ENCODE measurements around the gene LAMA3. TPM values are rescaled to one million over a fixed set of nuclear protein-coding genes. Genes with fewer than 3 reads are reported as not detected.

LAMA3 gene
- total RNA-seq, 1 donor from 2014 or later, result 0.47 TPM

DNA sequence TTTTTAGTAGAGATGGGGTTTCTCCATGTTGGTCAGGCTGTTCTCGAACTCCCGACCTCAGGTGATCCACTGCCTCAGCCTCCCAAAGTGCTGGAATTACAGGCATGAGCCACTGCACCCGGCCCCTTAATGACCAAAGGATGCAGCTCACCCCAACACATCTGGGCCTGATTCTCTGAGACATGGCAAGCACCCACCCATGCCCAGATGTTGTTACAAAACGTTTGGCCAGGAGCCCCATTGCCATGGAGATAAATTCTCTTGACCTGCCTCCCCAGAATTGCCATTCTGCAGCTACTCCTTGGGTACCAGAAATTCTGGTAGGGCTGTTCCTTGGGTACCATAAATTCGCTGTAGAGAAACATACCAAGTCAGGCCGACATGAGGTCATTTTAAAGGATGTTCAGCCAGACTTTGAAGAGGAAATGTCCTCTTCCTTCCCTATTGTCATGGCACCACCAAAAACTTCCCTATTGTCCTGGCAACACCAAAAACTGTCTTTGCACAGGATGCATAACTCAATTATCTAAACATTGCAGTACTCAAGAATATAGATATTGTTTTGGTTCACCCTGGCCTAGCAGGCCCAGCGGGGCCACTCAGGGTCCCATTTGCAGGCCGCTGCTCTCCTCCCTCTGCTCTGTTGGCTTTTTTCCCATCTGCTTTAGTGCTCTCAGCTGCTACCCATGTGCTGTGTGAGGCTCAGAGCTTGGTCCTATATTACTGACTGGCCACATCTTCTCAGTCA is 164.4 kb downstream of the LAMA3 start:
- peaks cover 16% of the 10 kb centered on the region for H3K27me3 Mint-ChIP-seq (ENCODE audit: insufficient read depth, low read depth)
- no peaks in the 10 kb centered on the region for H3K9me3 ChIP-seq (ENCODE audit: low read depth)

DNA sequence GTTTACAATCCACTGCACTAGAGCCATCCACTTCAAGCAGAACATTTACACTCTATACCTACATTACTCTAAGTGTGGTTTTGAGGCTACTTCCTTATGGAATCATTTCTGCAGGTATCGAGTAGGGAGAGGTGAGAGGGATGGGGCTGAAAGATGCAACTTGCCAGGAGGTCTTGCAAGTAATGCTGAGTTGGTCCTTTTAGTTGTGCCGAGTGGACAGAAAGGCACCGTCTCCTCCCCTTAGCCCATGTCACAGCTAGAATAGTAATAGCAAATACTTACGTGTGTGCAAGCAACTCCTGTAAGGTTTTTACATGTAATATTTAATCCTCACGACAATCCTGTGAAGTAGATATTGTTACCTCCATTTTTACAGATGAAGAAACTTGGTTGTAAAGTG is 166.5 kb downstream of the LAMA3 start:
- H3K79me2 ChIP-seq (ENCODE audit: low read depth), result no peaks in the 10 kb centered on the region
- Mint-ChIP-seq H3K9me3 (no peaks in the 10 kb centered on the region), H3K4me3 (no peak overlapping the region), H3K27me3 (ENCODE audit: insufficient read depth, low read depth) (peaks cover 15% of the 10 kb centered on the region), H3K36me3 (no peaks in the 10 kb centered on the region), H3K4me1 (peaks cover 4% of the 10 kb centered on the region), H3K27ac (no peak overlapping the region)
- no peaks in the 10 kb centered on the region for H3K36me3 ChIP-seq
- no peaks in the 10 kb centered on the region for H3F3A ChIP-seq (ENCODE audit: low read depth)
- H4K20me1 ChIP-seq (ENCODE audit: low read depth), result no peaks in the 10 kb centered on the region
- H2AFZ ChIP-seq (replicated peaks), result no peak overlapping the region
- DNase-seq (ENCODE audit: low spot score), result no peak
- no peaks in the 10 kb centered on the region for H3K27me3 ChIP-seq
- H3K9me3 ChIP-seq (ENCODE audit: low read depth), result no peaks in the 10 kb centered on the region
- H3K9ac ChIP-seq, result no peak overlapping the region
- H3K4me2 ChIP-seq, result no peak overlapping the region
- no peaks in the 10 kb centered on the region for H3K4me1 ChIP-seq
- H3K27ac ChIP-seq, result no peak overlapping the region
- no peak overlapping the region for H3K4me3 ChIP-seq
- TF ChIP-seq EZH2phosphoT487 (IDR thresholded peaks at IDR 0.05), result no peak
- TF ChIP-seq, protein P1, sequence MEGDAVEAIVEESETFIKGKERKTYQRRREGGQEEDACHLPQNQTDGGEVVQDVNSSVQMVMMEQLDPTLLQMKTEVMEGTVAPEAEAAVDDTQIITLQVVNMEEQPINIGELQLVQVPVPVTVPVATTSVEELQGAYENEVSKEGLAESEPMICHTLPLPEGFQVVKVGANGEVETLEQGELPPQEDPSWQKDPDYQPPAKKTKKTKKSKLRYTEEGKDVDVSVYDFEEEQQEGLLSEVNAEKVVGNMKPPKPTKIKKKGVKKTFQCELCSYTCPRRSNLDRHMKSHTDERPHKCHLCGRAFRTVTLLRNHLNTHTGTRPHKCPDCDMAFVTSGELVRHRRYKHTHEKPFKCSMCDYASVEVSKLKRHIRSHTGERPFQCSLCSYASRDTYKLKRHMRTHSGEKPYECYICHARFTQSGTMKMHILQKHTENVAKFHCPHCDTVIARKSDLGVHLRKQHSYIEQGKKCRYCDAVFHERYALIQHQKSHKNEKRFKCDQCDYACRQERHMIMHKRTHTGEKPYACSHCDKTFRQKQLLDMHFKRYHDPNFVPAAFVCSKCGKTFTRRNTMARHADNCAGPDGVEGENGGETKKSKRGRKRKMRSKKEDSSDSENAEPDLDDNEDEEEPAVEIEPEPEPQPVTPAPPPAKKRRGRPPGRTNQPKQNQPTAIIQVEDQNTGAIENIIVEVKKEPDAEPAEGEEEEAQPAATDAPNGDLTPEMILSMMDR (IDR thresholded peaks at IDR 0.05), result no peak
- no peak for TF ChIP-seq EZH2 (IDR thresholded peaks at IDR 0.05)

More for the DNA sequence above, 164.4 kb downstream of the LAMA3 start:
- no peaks in the 10 kb centered on the region for H3K9me3 Mint-ChIP-seq
- H3K4me3 Mint-ChIP-seq, result no peak overlapping the region
- H3K9ac ChIP-seq, result no peak overlapping the region
- H3K4me2 ChIP-seq, result no peak overlapping the region
- H3K4me1 Mint-ChIP-seq, result peaks cover 4% of the 10 kb centered on the region
- no peaks in the 10 kb centered on the region for H3K36me3 ChIP-seq
- H3K4me3 ChIP-seq, result no peak overlapping the region
- H3K36me3 Mint-ChIP-seq, result no peaks in the 10 kb centered on the region
- no peak for DNase-seq (ENCODE audit: low spot score)
- TF ChIP-seq EZH2 (IDR thresholded peaks at IDR 0.05) (no peak), EZH2phosphoT487 (IDR thresholded peaks at IDR 0.05) (no peak)
- TF ChIP-seq, protein P1 (IDR thresholded peaks at IDR 0.05), result no peak
- H3K4me1 ChIP-seq, result peaks cover 4% of the 10 kb centered on the region
- no peak overlapping the region for H3K27ac ChIP-seq
- no peaks in the 10 kb centered on the region for H3K79me2 ChIP-seq (ENCODE audit: low read depth)
- no peaks in the 10 kb centered on the region for H3K27me3 ChIP-seq
- H3K27ac Mint-ChIP-seq, result no peak overlapping the region
- no peaks in the 10 kb centered on the region for H4K20me1 ChIP-seq (ENCODE audit: low read depth)
- H2AFZ ChIP-seq (replicated peaks), result no peak overlapping the region
- no peaks in the 10 kb centered on the region for H3F3A ChIP-seq (ENCODE audit: low read depth)

DNA sequence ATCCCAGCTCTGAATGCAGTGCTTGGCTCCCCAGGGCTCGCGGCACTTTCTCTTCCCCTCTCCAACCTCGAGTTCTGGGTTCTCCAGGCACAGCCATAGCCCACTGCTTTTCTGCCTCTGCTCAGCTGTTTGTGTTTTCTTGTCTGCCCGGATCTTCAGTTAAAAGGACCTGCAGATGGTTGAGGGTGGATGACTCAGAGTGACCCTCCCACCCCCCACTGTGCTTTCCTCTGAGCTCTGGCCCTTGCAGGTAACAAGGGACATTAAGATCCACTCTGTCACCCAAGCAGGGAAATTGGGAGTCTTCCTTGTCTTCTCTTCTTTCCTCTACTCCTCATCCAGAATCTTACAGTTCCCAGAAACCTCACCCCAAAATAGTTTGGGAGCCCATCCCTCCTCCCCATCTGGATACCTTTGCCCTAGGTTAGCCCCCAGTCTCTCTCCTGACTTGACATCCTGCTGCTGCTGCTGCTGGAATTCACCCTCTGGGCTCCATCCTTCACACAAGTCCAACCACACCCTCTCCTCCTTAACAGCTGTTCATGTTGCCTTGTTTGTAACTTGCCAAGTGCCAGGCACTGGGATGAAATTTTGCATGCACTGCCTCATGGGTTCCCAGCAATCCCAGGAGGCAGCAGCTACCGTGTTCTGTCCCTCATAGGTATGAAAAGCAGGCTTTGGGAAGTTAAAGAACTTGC is 167.4 kb downstream of the LAMA3 start:
- H3K27ac Mint-ChIP-seq, result no peak overlapping the region
- no peak overlapping the region for H3K27ac ChIP-seq
- H3K27me3 ChIP-seq, result no peaks in the 10 kb centered on the region
- no peak overlapping the region for H3K4me3 ChIP-seq
- H3K79me2 ChIP-seq (ENCODE audit: low read depth), result no peaks in the 10 kb centered on the region
- H2AFZ ChIP-seq (replicated peaks), result no peak overlapping the region
- H3K36me3 Mint-ChIP-seq, result no peaks in the 10 kb centered on the region
- H3K27me3 Mint-ChIP-seq (ENCODE audit: insufficient read depth, low read depth), result peaks cover 13% of the 10 kb centered on the region
- no peaks in the 10 kb centered on the region for H3K9me3 Mint-ChIP-seq
- TF ChIP-seq, protein P1 (IDR thresholded peaks at IDR 0.05), result no peak
- no peak for TF ChIP-seq EZH2phosphoT487 (IDR thresholded peaks at IDR 0.05)
- no peak for TF ChIP-seq EZH2 (IDR thresholded peaks at IDR 0.05)
- H3K9ac ChIP-seq, result no peak overlapping the region
- H3K4me3 Mint-ChIP-seq, result peak overlapping the region; percentile 1
- H3K4me1 ChIP-seq, result peaks cover 1% of the 10 kb centered on the region
- peaks cover 6% of the 10 kb centered on the region for H3K4me1 Mint-ChIP-seq
- H3K36me3 ChIP-seq, result no peaks in the 10 kb centered on the region
- H4K20me1 ChIP-seq (ENCODE audit: low read depth), result no peaks in the 10 kb centered on the region
- DNase-seq (ENCODE audit: low spot score), result no peak
- H3F3A ChIP-seq (ENCODE audit: low read depth), result no peaks in the 10 kb centered on the region
- no peaks in the 10 kb centered on the region for H3K9me3 ChIP-seq (ENCODE audit: low read depth)
- H3K4me2 ChIP-seq, result no peak overlapping the region

All from neural progenitor cell (in vitro differentiated cells).